ENCODE measurements around the gene CENPO. TPM values are rescaled to one million over a fixed set of nuclear protein-coding genes. Genes with fewer than 3 reads are reported as not detected.

The CENPO gene
- total RNA-seq, 1 donor = 26.3 TPM

DNA sequence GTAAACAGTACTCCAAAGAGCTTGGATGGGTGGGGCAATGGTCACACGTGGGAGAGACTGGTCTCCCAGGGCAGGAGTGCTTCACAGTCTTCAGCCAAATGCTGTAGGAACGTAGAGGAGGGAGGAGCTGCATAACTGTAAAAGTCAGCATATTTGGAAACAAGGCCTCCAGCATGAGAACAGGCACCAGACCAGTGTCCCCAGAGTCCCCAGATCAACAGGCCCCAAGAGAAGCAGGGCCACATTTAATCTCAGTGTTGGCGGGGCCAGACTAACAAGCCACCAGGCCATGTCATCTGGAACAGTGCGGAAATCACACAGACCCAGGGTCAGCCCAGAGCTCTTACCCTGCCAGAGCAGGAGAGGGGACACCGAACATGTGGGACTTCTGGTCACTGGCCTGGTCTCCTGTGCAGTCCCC lies 63.6 kb downstream of the CENPO start:
- no peak overlapping the region for H3K4me3 ChIP-seq (ENCODE audit: low read depth, low read length)
- DNase-seq (ENCODE audit: low read depth) = peak; percentile 30
- TF ChIP-seq, protein P1, sequence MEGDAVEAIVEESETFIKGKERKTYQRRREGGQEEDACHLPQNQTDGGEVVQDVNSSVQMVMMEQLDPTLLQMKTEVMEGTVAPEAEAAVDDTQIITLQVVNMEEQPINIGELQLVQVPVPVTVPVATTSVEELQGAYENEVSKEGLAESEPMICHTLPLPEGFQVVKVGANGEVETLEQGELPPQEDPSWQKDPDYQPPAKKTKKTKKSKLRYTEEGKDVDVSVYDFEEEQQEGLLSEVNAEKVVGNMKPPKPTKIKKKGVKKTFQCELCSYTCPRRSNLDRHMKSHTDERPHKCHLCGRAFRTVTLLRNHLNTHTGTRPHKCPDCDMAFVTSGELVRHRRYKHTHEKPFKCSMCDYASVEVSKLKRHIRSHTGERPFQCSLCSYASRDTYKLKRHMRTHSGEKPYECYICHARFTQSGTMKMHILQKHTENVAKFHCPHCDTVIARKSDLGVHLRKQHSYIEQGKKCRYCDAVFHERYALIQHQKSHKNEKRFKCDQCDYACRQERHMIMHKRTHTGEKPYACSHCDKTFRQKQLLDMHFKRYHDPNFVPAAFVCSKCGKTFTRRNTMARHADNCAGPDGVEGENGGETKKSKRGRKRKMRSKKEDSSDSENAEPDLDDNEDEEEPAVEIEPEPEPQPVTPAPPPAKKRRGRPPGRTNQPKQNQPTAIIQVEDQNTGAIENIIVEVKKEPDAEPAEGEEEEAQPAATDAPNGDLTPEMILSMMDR (IDR thresholded peaks at IDR 0.05; ENCODE audit: insufficient read depth, low read depth, low read length) = no peak

DNA sequence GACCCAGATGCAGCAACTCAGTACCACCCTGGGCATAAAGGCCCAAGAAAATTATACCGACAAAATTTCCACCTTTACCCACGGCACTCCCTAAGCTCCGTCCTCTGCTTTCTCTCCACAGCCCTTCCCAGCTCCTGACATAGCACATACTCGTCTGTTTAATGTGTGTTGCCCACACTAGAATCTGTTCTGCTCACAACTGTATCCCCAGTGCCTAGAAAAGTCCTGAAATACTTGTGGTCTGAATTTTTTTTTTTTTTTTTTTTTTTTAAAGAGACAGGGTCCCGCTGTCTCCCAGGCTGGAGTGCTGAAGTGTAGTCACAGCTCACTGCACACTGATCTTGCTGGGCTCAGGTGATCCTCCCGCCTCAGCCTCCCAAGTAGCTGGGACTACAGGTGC lies 64.5 kb downstream of the CENPO start:
- H3K4me3 ChIP-seq (ENCODE audit: low read depth, low read length) = no peak overlapping the region
- peak; percentile 70 for DNase-seq (ENCODE audit: low read depth)
- TF ChIP-seq, protein P1 (IDR thresholded peaks at IDR 0.05; ENCODE audit: insufficient read depth, low read depth, low read length) = no peak

DNA sequence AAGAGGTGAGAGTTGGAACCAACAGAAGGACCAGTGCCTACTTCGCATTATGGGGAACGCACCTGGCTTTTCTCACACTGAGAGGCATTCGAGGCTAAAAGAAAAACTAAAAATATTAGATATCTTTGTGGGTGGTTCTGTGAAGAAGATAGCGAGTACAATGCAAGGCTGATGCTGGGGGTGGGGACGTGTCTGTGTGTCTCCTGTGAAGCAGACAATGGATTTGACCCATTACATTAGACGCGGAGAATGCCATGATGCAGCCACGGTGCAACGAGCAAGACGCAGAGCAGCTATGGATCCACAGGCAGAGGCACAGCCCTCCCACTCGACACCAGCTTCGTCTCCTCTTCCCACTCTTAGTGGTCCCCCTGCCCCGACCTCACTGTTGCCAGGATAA lies 65.8 kb downstream of the CENPO start:
- no peak overlapping the region for H3K4me3 ChIP-seq (ENCODE audit: low read depth, low read length)
- TF ChIP-seq, protein P1 (IDR thresholded peaks at IDR 0.05; ENCODE audit: insufficient read depth, low read depth, low read length) = no peak
- no peak for DNase-seq (ENCODE audit: low read depth)

DNA sequence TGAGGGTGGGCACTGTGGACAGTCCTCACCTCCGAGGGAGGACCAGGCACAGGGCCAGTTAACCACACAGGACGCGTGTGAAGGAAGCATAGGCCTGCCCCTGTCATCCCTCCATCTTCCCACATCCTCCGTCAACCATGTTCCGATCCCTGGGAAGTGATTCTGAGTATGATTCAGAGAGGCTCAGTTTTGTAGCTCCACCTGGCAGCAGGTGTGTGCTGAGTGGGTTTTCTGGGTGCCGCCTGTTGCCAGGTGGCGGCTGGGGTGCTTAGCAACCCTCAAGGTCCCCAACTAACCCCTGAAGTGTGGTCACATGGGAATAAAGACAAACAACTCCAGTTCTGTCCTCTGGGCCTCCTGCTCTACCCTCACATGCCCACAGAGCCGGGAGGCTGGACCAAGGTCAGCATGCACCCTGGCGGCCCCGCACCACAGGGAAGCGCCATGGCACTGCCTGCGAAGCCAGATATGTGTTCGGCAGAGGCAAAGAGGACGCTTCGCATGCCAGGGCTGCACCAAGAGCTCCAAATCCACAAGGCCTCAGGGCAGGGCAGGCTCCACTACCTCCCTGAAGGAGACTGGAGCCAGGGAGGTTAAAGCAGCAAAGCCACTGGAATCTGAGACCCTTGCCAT lies 66.9 kb downstream of the CENPO start:
- DNase-seq (ENCODE audit: low read depth) = no peak
- TF ChIP-seq, protein P1 (IDR thresholded peaks at IDR 0.05; ENCODE audit: insufficient read depth, low read depth, low read length) = no peak
- no peak overlapping the region for H3K4me3 ChIP-seq (ENCODE audit: low read depth, low read length)

DNA sequence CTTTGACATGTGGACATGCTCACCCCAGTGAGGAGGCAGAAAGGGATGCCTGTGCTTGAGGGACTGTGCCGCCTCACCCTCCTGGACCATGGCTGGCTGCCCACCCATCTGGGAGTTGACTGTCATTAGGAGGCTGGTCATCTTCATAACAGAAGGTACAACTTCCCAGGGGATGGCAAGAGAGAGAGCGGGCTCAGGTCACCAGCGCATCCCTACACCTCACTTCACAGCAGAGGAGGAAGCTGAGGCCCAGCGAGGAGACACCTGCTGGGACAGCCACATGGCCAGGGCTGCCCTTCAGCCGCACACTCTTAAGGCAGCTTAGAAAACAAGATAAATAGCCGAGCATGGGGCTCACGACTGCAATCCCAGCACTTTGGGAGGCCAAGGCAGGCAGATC lies 67.4 kb downstream of the CENPO start:
- no peak for DNase-seq (ENCODE audit: low read depth)
- no peak overlapping the region for H3K4me3 ChIP-seq (ENCODE audit: low read depth, low read length)
- TF ChIP-seq, protein P1 (IDR thresholded peaks at IDR 0.05; ENCODE audit: insufficient read depth, low read depth, low read length) = no peak

DNA sequence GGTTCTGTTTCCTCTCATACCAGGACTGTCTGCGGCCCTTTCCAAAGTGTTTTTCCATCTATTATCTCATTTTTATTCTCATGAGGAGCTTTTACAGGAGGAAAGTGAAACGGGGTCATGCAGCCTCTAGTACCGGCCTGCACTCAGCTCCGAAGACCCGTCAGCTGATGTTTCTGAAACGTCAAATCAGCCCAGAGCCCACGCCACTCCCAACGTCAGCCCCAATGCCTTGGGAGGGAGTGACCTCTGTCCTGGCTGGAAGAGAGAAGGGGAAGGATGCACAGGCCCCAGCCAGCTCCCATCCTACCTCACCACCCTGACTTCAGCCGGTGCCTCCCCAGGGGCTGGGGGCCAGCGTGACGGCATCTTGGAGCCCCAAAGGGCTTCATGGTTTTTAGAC lies 68.3 kb downstream of the CENPO start:
- TF ChIP-seq, protein P1 (IDR thresholded peaks at IDR 0.05; ENCODE audit: insufficient read depth, low read depth, low read length) = no peak
- DNase-seq (ENCODE audit: low read depth) = peak; percentile 65

DNA sequence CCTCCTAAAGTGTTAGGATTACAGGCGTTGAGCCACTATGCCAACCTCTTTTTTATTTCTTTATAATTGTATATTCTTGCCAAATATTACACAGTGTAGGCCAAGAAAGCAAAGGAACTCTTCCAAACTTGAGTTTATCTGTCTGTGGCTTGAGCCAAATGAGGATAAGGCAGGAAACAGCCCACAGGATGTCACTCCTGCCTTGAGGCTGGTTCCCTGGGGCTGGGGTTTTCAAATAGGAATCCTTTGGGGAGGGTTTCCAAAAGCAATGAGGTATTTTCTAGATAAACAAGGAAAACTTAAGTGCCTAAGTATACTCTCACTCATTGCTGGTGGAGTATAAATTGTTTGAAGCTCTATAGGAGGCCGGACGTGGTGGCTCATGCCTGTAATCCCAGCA lies 70.4 kb downstream of the CENPO start:
- no peak overlapping the region for H3K4me3 ChIP-seq (ENCODE audit: low read depth, low read length)
- TF ChIP-seq, protein P1 (IDR thresholded peaks at IDR 0.05; ENCODE audit: insufficient read depth, low read depth, low read length) = no peak
- peak; percentile 45 for DNase-seq (ENCODE audit: low read depth)

More for the DNA sequence above, 68.3 kb downstream of the CENPO start:
- H3K4me3 ChIP-seq (ENCODE audit: low read depth, low read length) = no peak overlapping the region
